Suprapubic skin (tissue), 4 donors: ENCODE measurements around the gene CDK19. TPM values are rescaled to one million over a fixed set of nuclear protein-coding genes. Genes with fewer than 3 reads are reported as not detected.

Experiments
- DNase-seq, 2 donors: peaks; one replicate each; pipeline ENCODE4 v3.0.0-alpha.2; 2019; ENCODE audit warnings: low spot score in 2 of 2
- H3K27ac ChIP-seq: fragments of 200-600 bp; sonication (generic); one replicate; pipeline ENCODE4 v1.5.1; 2019
- H3K27me3 ChIP-seq: fragments of 200-600 bp; sonication (generic); one replicate; pipeline ENCODE4 v1.5.1; 2019
- H3K36me3 ChIP-seq: fragments of 200-600 bp; sonication (generic); one replicate; pipeline ENCODE4 v1.5.1; 2019
- H3K4me1 ChIP-seq: fragments of 200-600 bp; sonication (generic); one replicate; pipeline ENCODE4 v1.5.1; 2019
- H3K4me3 ChIP-seq: fragments of 200-600 bp; sonication (generic); one replicate; pipeline ENCODE4 v1.5.1; 2019; ENCODE audit warnings: mild to moderate bottlenecking
- H3K9me3 ChIP-seq: fragments of 200-600 bp; sonication (generic); one replicate; pipeline ENCODE4 v1.5.1; 2019
- CTCF ChIP-seq, 2 donors: fragments of 200-600 bp in 1 of 2; fragments of 450-650 bp in 1 of 2; sonication (generic) in 1 of 2; IDR thresholded peaks; one replicate each; pipeline ENCODE4 v1.5.1; 2016 to 2019; ENCODE audit warnings: antibody characterized with exemption in 2 of 2, mild to moderate bottlenecking in 1 of 2, moderate library complexity in 1 of 2
- EP300 ChIP-seq: sonication (generic); formaldehyde crosslinking; IDR thresholded peaks from one replicate; pipeline ENCODE4 v1.6.1; 2017; ENCODE audit warnings: antibody characterized with exemption
- POLR2A ChIP-seq, 2 donors: fragments of 450-650 bp; IDR thresholded peaks; one replicate each; pipeline ENCODE4 v1.6.1; 2017; ENCODE audit warnings: antibody characterized with exemption in 2 of 2, mild to moderate bottlenecking in 2 of 2, moderate library complexity in 2 of 2
- POLR2AphosphoS5 ChIP-seq, 3 donors: sonication (generic); formaldehyde crosslinking; IDR thresholded peaks; one replicate each; pipeline ENCODE4 v1.6.1; 2017; ENCODE audit warnings: antibody characterized with exemption in 3 of 3
- WGBS: methylation state at CpG from one replicate; pipeline ENCODE4 v1.1.5; 2018; 5-methylcytosine and 5-hydroxymethylcytosine counted together
- total RNA-seq, 4 donors: library from RNA; depleted of rRNA; stranded (reverse); fragments of >200 nt; gene quantifications; one replicate each; pipeline ENCODE4 v1.1.0, GENCODE V29; 2016

Gene CDK19
- total RNA-seq, 4 donors from 2014 or later, result 14.1 to 20.6 (median 19.4) TPM

GRCh38 chr6:110633731-110634213 is 181.5 kb downstream of the CDK19 start:
- Histone ChIP-seq H3K27me3 (no peaks in the 10 kb centered on the region), H3K27ac (no peak overlapping the region), H3K4me1 (no peaks in the 10 kb centered on the region), H3K36me3 (no peaks in the 10 kb centered on the region), H3K4me3 (no peak overlapping the region), H3K9me3 (no peaks in the 10 kb centered on the region)
- WGBS, result 98% methylated on average over 2 of the region's 2 CpGs
- TF ChIP-seq EP300, result no peak
- TF ChIP-seq POLR2A (IDR thresholded peaks at IDR 0.05), result no peak
- TF ChIP-seq CTCF (IDR thresholded peaks at IDR 0.05), result no peak
- TF ChIP-seq POLR2AphosphoS5 (IDR thresholded peaks at IDR 0.05), result no peak
- DNase-seq, result no peak

GRCh38 chr6:110629153-110629552 is 186.1 kb downstream of the CDK19 start:
- TF ChIP-seq CTCF (IDR thresholded peaks at IDR 0.05) (no peak), POLR2AphosphoS5 (IDR thresholded peaks at IDR 0.05) (no peak), POLR2A (IDR thresholded peaks at IDR 0.05) (no peak), EP300 (no peak)
- WGBS, result 94% methylated on average over 2 of the region's 2 CpGs

GRCh38 chr6:110628330-110628729 is 186.9 kb downstream of the CDK19 start:
- H3K36me3 ChIP-seq, result peaks cover 9% of the 10 kb centered on the region
- H3K27ac ChIP-seq, result no peak overlapping the region
- TF ChIP-seq EP300 (no peak), POLR2AphosphoS5 (IDR thresholded peaks at IDR 0.05) (no peak), CTCF (IDR thresholded peaks at IDR 0.05) (no peak), POLR2A (IDR thresholded peaks at IDR 0.05) (no peak)
- no peaks in the 10 kb centered on the region for H3K27me3 ChIP-seq
- H3K4me3 ChIP-seq, result no peak overlapping the region
- DNase-seq, result no peak
- H3K9me3 ChIP-seq, result no peaks in the 10 kb centered on the region
- no peaks in the 10 kb centered on the region for H3K4me1 ChIP-seq
- 94% methylated on average over 5 of the region's 5 CpGs for WGBS

More at GRCh38 chr6:110629153-110629552, 186.1 kb downstream of the CDK19 start:
- Histone ChIP-seq H3K4me1 (no peaks in the 10 kb centered on the region), H3K27me3 (no peaks in the 10 kb centered on the region), H3K9me3 (no peaks in the 10 kb centered on the region), H3K36me3 (peaks cover 9% of the 10 kb centered on the region), H3K4me3 (no peak overlapping the region), H3K27ac (no peak overlapping the region)
- DNase-seq, result no peak

- no peaks in the 10 kb centered on the region for H3K4me1 ChIP-seq
- H3K36me3 ChIP-seq, result peaks cover 23% of the 10 kb centered on the region
- H3K4me3 ChIP-seq, result no peak overlapping the region
- TF ChIP-seq CTCF (IDR thresholded peaks at IDR 0.05) (no peak), POLR2AphosphoS5 (IDR thresholded peaks at IDR 0.05) (no peak), POLR2A (IDR thresholded peaks at IDR 0.05) (no peak), EP300 (no peak)
- 92% methylated on average over 1 of the region's 1 CpG for WGBS
- no peak for DNase-seq
- H3K27me3 ChIP-seq, result no peaks in the 10 kb centered on the region
- no peaks in the 10 kb centered on the region for H3K9me3 ChIP-seq
- no peak overlapping the region for H3K27ac ChIP-seq
Measured at GRCh38 chr6:110626442-110626841, 188.8 kb downstream of the CDK19 start.

- Histone ChIP-seq H3K27ac (no peak overlapping the region), H3K27me3 (no peaks in the 10 kb centered on the region), H3K4me1 (no peaks in the 10 kb centered on the region), H3K4me3 (no peak overlapping the region), H3K9me3 (no peaks in the 10 kb centered on the region), H3K36me3 (peaks cover 28% of the 10 kb centered on the region)
- WGBS, result 90% methylated on average over 2 of the region's 2 CpGs
- no peak for DNase-seq
- no peak for TF ChIP-seq POLR2A (IDR thresholded peaks at IDR 0.05)
- TF ChIP-seq CTCF (IDR thresholded peaks at IDR 0.05), result no peak
Measured at GRCh38 chr6:110625883-110626282, 189.4 kb downstream of the CDK19 start.
